GM23248 (cell line): Measurements from ENCODE around the gene KIF12. TPM values are rescaled to one million over a fixed set of nuclear protein-coding genes. Genes with fewer than 3 reads are reported as not detected.

ENCODE experiments used
- DNase-seq: peaks from one replicate; pipeline ENCODE4 v3.0.0-alpha.2; 2015
- H2AFZ ChIP-seq: fragments of 200-600 bp; sonication (generic); 2 replicates; pipeline ENCODE4 v1.6.1; 2016; ENCODE audit warnings: antibody characterized with exemption
- H3F3A ChIP-seq: fragments of 200-600 bp; sonication (generic); 2 replicates; pipeline ENCODE4 v1.6.1; 2016; ENCODE audit warnings: mild to moderate bottlenecking, antibody characterized with exemption, mixed run types; ENCODE audit not compliant: insufficient read depth
- H3K27ac ChIP-seq: fragments of 200-600 bp; sonication (generic); 2 replicates; pipeline ENCODE4 v1.5.1; 2016; ENCODE audit warnings: mild to moderate bottlenecking
- H3K27me3 ChIP-seq: fragments of 200-600 bp; sonication (generic); replicated peaks from 2 replicates; pipeline ENCODE4 v1.6.1; 2016; ENCODE audit warnings: mild to moderate bottlenecking; ENCODE audit not compliant: insufficient read depth
- H3K36me3 ChIP-seq: fragments of 200-600 bp; sonication (generic); 2 replicates; pipeline ENCODE4 v1.6.1; 2016; ENCODE audit warnings: low read depth, mild to moderate bottlenecking
- H3K4me1 ChIP-seq: fragments of 200-600 bp; sonication (generic); 2 replicates; pipeline ENCODE4 v1.6.1; 2016; ENCODE audit warnings: mild to moderate bottlenecking; ENCODE audit not compliant: insufficient read depth
- H3K4me2 ChIP-seq: fragments of 200-600 bp; sonication (generic); one replicate; pipeline ENCODE4 v1.6.1; 2016; ENCODE audit warnings: mild to moderate bottlenecking; ENCODE audit not compliant: unreplicated experiment
- H3K4me3 ChIP-seq: fragments of 200-600 bp; sonication (generic); 2 replicates; pipeline ENCODE4 v1.5.1; 2016; ENCODE audit warnings: mild to moderate bottlenecking
- H3K79me2 ChIP-seq: fragments of 200-600 bp; sonication (generic); 2 replicates; pipeline ENCODE4 v1.6.1; 2016; ENCODE audit warnings: mild to moderate bottlenecking; ENCODE audit not compliant: insufficient read depth
- H3K9ac ChIP-seq: fragments of 200-600 bp; sonication (generic); 2 replicates; pipeline ENCODE4 v1.6.1; 2016; ENCODE audit warnings: mild to moderate bottlenecking
- H3K9me2 ChIP-seq: fragments of 200-600 bp; sonication (generic); 2 replicates; pipeline ENCODE4 v1.6.1; 2016; ENCODE audit warnings: mixed run types, mild to moderate bottlenecking, moderate library complexity; ENCODE audit not compliant: insufficient read depth
- H3K9me3 ChIP-seq: fragments of 200-600 bp; sonication (generic); one replicate; pipeline ENCODE4 v1.6.1; 2017; ENCODE audit warnings: low read depth
- H4K20me1 ChIP-seq: fragments of 200-600 bp; sonication (generic); 2 replicates; pipeline ENCODE4 v1.6.0; 2016; ENCODE audit not compliant: insufficient read depth
- EZH2 ChIP-seq: fragments of 200-600 bp; sonication (generic); IDR thresholded peaks from 2 replicates; pipeline ENCODE4 v1.6.1; 2018; ENCODE audit warnings: antibody characterized with exemption, mild to moderate bottlenecking; ENCODE audit not compliant: insufficient read depth, poor library complexity, severe bottlenecking
- EZH2phosphoT487 ChIP-seq: fragments of 200-600 bp; sonication (generic); IDR thresholded peaks from 2 replicates; pipeline ENCODE4 v1.6.1; 2018; ENCODE audit warnings: antibody characterized with exemption, moderate library complexity, mild to moderate bottlenecking, low read depth; ENCODE audit not compliant: insufficient read depth
- WGBS, 2 experiments: methylation state at CpG; one replicate each; pipeline ENCODE4 v1.1.6; 2015 to 2017; ENCODE audit warnings: low lambda C conversion rate in 2 of 2, low coverage in 1 of 2; ENCODE audit errors: missing lambda C conversion rate in 2 of 2; 5-methylcytosine and 5-hydroxymethylcytosine counted together
- in situ Hi-C: fragments of 300-500 bp; cut with MboI; formaldehyde crosslinking; loops from 2 replicates; pipeline ENCODE4 v1.15.0; 2020
- polyA plus RNA-seq: library from polyadenylated mRNA; unstranded; fragments of >200 nt; fragmentation: Nextera tagmentation; extraction: Ambion mirVana; gene quantifications from 2 replicates; pipeline ENCODE4 v1.2.1, GENCODE V29; 2016
- total RNA-seq: library from RNA; depleted of rRNA; stranded (reverse); fragments of >200 nt; shearing (Covaris generic); gene quantifications from 2 replicates; pipeline ENCODE4 v1.2.3, GENCODE V29; 2014

The KIF12 gene
- total and polyA plus RNA-seq, 2 experiments from 2014 or later = not detected

DNA sequence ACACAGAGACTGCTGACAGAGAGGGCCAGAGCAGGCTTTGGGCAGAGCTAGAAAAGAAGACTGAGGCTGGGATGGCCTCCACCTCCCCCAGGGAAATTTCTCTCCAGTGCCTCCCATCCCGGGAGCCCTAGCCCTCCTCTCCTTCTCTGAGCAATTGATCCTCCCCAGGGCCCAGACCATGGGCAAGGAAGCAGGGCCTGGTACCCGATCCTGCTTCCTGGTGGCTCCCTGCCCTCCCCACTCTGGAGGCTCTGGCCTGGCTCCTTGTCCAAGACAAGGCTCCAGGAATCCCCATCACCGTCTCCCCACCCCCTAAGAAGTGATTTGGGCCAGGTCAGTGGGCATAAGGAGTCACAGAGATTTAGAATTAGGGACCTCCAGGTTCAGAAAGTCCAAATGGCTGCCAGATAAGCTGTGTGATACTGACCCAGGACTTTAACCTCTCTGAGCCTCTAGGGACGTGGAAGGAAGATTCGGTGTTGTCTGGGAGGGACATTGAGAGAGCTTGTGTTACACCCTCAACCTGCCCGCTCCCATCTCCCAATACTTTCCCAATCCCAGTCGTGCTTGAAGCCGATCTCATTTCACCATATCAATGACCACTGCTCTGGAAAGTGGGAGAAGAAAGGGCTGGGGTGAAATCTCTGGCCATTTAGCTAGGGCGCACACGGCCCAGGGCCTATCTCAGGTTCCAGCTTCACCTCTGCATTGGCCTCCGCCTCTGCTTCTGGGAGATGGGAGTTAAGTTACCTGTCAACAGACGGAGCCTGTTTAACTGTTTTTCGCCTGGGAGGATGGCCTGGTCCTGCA is 25.8 kb upstream of the KIF12 start:
- H3K4me3 ChIP-seq = no peak overlapping the region
- H3K27me3 ChIP-seq = peaks cover 21% of the 10 kb centered on the region
- no peak overlapping the region for H3K4me2 ChIP-seq
- no peaks in the 10 kb centered on the region for H3K36me3 ChIP-seq
- no peaks in the 10 kb centered on the region for H3K9me2 ChIP-seq
- DNase-seq = no peak
- no peaks in the 10 kb centered on the region for H3F3A ChIP-seq
- H3K4me1 ChIP-seq = no peaks in the 10 kb centered on the region
- H3K9ac ChIP-seq = no peak overlapping the region
- H3K79me2 ChIP-seq = no peaks in the 10 kb centered on the region
- no peak overlapping the region for H2AFZ ChIP-seq
- TF ChIP-seq EZH2 (no peak), EZH2phosphoT487 (no peak)
- in situ Hi-C loops = no loop called here
- no peaks in the 10 kb centered on the region for H4K20me1 ChIP-seq
- H3K9me3 ChIP-seq = no peaks in the 10 kb centered on the region
- 87 to 89% methylated on average over 13 of the region's 13 CpGs for WGBS, 2 experiments
- no peak overlapping the region for H3K27ac ChIP-seq

DNA sequence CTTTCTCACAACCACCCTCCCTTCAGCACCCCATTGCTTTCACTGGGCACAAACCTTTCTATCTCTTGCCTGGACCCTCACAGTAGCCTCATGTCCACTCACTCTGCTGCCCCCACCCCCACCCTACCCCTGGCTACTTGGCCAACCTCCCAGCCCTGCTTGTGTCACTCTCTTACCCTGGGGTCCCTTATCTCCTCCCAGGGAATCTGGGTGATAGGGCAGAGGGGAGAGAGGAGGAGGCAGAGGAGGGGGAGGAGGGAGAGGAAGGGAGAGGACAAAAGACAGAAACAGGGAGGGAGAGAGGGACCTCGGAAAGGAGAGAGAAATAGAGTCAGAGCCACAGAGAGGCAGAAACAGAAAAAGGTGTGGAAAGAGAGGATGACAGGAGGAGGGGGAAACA is 25.0 kb upstream of the KIF12 start:
- H2AFZ ChIP-seq = no peak overlapping the region
- no peak overlapping the region for H3K4me3 ChIP-seq
- no peaks in the 10 kb centered on the region for H3F3A ChIP-seq
- H3K4me1 ChIP-seq = no peaks in the 10 kb centered on the region
- no peaks in the 10 kb centered on the region for H4K20me1 ChIP-seq
- no peak overlapping the region for H3K27ac ChIP-seq
- 83 to 88% methylated on average over 1 of the region's 1 CpG for WGBS, 2 experiments
- H3K27me3 ChIP-seq = peaks cover 15% of the 10 kb centered on the region
- H3K9ac ChIP-seq = no peak overlapping the region
- no peak for DNase-seq
- no peaks in the 10 kb centered on the region for H3K9me3 ChIP-seq
- H3K36me3 ChIP-seq = no peaks in the 10 kb centered on the region
- no peak overlapping the region for H3K4me2 ChIP-seq
- in situ Hi-C loops = no loop called here
- H3K9me2 ChIP-seq = no peaks in the 10 kb centered on the region
- no peaks in the 10 kb centered on the region for H3K79me2 ChIP-seq
- TF ChIP-seq EZH2 = no peak
- no peak for TF ChIP-seq EZH2phosphoT487

DNA sequence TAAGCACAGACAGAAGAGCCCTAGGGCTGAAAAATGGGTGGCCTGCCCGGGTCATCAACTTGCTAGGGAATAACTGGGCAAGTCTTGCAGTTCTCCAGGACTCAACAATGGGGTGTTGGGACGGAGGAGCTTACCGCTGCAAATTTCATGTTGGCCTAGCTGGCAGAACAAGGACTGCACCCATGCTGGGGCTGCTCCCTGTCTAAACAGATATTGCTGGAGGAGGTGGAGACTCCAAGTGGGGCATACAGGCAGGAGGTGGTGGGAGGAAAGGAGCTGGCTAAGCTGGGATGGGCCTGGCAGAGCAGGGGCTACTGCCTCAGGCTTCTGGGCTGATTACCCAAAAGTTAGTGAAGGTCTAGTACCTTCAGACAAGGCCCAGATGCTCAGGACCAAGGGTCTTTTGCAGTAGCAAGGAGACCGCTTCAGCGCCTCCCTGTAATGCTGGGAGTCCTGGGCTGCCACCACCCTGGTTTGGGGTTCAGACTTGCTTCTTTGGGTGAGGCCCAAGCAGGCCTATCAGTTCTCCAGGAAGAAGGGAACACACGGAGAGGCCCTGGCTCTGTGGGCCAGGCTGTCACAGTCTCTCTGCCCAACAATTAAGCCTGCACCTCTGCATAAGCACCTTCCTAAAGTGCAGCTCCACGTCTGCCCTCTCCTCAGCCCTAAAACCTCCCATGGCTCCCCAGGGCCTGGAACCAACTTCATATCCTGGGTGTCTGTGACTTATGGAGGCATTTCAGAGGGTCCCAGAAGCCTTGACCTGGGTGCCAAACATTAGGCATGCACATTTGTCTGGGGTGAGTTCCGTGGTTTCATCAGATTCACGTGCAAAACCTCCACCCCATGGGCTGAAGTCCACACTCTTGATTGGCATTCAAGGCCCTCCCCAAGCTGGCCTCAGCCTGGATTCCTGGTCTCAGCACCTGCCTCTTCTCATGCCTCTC is 24.2 kb upstream of the KIF12 start:
- no peaks in the 10 kb centered on the region for H3K79me2 ChIP-seq
- H4K20me1 ChIP-seq = no peaks in the 10 kb centered on the region
- no peak overlapping the region for H3K4me2 ChIP-seq
- TF ChIP-seq EZH2 (no peak), EZH2phosphoT487 (no peak)
- H3F3A ChIP-seq = no peaks in the 10 kb centered on the region
- H3K4me1 ChIP-seq = no peaks in the 10 kb centered on the region
- H3K9me3 ChIP-seq = no peaks in the 10 kb centered on the region
- in situ Hi-C loops = no loop called here
- H3K4me3 ChIP-seq = no peak overlapping the region
- peaks cover 14% of the 10 kb centered on the region for H3K27me3 ChIP-seq
- H3K9me2 ChIP-seq = no peaks in the 10 kb centered on the region
- no peaks in the 10 kb centered on the region for H3K36me3 ChIP-seq
- no peak overlapping the region for H3K9ac ChIP-seq
- no peak overlapping the region for H3K27ac ChIP-seq
- 74 to 77% methylated on average over 9 of the region's 9 CpGs for WGBS, 2 experiments
- DNase-seq = no peak
- H2AFZ ChIP-seq = no peak overlapping the region

DNA sequence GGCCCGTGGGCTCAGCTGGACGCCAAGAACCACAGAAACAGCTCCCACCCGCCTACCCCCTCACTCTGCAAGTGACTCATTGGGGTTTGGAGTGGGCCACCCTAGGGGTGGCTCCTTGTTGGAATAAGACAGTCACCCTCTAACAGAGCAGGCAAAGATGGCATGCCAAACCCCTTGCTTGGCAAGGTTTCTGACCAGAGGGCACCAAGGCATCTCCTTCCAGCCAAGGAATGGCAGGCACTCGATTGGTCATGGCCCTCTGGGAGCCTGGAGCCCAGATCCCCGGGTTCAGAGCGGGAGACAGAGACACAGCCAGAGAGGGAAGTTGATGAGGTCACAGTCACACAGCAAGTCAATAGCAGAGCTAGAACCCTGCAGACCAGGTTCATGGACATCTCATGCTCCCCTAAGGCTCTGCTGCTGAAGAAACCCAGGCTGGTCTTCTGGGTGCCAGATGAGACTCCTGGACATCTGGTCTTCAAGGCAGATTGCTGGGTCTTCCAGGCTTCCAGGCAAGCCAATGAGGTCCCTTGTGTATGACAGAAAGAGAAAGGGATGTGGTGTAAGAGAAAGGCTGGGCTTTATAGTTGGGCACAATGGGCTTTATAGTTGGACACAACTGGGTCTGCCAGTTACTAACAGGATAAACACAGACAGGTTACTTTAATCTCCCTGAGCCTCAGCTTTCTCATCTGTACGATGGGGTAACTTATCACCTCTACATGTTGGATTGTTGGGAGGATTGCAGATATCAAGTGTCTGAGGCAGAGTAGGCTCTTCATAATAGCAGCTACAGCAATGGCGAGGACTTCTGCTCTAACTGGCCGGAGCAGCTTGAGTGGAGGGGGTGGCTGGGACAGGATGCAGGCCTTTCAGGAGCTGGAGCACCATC is 23.3 kb upstream of the KIF12 start:
- in situ Hi-C loops = no loop called here
- TF ChIP-seq EZH2phosphoT487 = no peak
- TF ChIP-seq EZH2 = no peak
- no peak overlapping the region for H3K4me3 ChIP-seq
- no peaks in the 10 kb centered on the region for H3K9me3 ChIP-seq
- H3K36me3 ChIP-seq = no peaks in the 10 kb centered on the region
- peak; percentile 16 for DNase-seq
- no peak overlapping the region for H3K9ac ChIP-seq
- no peaks in the 10 kb centered on the region for H4K20me1 ChIP-seq
- no peaks in the 10 kb centered on the region for H3K79me2 ChIP-seq
- H3K9me2 ChIP-seq = no peaks in the 10 kb centered on the region
- no peak overlapping the region for H3K27ac ChIP-seq
- H2AFZ ChIP-seq = no peak overlapping the region
- WGBS, 2 experiments = 53 to 56% methylated on average over 9 of the region's 9 CpGs
- no peaks in the 10 kb centered on the region for H3F3A ChIP-seq
- peaks cover 7% of the 10 kb centered on the region for H3K27me3 ChIP-seq
- no peaks in the 10 kb centered on the region for H3K4me1 ChIP-seq
- H3K4me2 ChIP-seq = no peak overlapping the region
